GM20000 (cell line): ENCODE results near the gene UQCRQ.

Experiments
- DNase-seq: peaks from one replicate; pipeline ENCODE4 v3.0.0; 2012; ENCODE audit warnings: low spot score
- TF ChIP-seq, protein P1 (sequence below): IDR thresholded peaks from 2 replicates; pipeline ENCODE4 v1.5.1; 2012; ENCODE audit warnings: mild to moderate bottlenecking, control low read depth; ENCODE audit errors: extremely low read depth, missing control alignments

UQCRQ gene

DNA sequence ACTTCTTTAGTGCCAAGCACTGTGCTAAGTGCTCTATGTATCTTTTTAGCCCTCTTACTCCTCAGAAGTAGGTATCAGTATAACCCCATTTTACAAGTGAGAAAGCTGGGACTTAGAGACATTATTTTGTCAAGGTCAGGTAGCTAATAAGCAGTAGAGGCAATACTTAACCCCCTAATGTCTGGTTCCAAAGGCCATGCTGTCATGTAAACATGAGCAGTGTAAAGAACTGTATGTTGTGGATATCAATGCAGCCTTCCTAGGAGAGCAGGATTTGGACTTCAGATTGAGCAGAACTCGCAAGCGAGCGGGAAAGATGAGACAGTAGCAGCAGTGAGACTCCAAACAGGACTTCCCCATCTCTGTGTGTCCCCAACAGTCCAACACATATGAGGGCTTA lies 32.4 kb upstream of the UQCRQ start:
- no peak for DNase-seq
- TF ChIP-seq, protein P1, sequence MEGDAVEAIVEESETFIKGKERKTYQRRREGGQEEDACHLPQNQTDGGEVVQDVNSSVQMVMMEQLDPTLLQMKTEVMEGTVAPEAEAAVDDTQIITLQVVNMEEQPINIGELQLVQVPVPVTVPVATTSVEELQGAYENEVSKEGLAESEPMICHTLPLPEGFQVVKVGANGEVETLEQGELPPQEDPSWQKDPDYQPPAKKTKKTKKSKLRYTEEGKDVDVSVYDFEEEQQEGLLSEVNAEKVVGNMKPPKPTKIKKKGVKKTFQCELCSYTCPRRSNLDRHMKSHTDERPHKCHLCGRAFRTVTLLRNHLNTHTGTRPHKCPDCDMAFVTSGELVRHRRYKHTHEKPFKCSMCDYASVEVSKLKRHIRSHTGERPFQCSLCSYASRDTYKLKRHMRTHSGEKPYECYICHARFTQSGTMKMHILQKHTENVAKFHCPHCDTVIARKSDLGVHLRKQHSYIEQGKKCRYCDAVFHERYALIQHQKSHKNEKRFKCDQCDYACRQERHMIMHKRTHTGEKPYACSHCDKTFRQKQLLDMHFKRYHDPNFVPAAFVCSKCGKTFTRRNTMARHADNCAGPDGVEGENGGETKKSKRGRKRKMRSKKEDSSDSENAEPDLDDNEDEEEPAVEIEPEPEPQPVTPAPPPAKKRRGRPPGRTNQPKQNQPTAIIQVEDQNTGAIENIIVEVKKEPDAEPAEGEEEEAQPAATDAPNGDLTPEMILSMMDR = no peak

DNA sequence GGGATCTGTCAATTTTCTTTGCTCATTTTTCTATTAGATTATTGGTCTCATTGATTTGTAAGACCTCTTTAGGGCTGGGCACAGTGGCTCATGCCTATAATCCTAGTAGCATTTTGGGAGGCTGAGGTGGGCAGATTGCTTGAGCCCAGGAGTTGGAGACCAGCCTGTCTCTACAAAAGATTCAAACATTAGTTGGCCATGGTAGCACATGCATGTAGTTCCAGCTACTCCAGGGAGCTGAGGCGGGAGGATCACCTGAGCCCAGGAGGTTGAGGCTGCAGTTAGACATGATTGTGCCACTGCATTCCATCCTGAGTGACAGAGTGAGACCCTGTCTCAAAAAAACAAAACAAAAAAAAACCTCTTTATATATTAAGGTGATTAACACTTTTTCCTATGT lies 29.6 kb upstream of the UQCRQ start:
- TF ChIP-seq, protein P1 = no peak
- DNase-seq = no peak

DNA sequence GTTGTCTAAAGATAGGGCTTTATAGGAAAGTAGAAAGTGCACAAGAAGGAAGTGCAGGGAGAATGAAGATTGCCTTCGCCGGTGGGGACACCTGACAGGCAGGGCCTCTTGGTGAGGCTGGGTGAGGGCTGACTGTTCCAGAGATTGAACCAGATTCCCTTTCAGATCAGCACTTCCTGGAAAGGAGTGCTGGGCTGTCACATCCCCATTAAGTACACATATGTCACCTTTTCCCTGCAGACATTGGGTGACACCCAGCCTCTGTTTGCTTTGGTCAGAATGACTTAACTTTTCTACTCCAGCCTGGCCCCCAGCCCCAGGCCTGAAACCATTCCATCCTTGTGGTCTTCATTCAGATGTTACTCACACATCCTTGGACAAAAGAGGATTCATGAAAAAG lies 28.6 kb upstream of the UQCRQ start:
- no peak for DNase-seq
- TF ChIP-seq, protein P1 = no peak

DNA sequence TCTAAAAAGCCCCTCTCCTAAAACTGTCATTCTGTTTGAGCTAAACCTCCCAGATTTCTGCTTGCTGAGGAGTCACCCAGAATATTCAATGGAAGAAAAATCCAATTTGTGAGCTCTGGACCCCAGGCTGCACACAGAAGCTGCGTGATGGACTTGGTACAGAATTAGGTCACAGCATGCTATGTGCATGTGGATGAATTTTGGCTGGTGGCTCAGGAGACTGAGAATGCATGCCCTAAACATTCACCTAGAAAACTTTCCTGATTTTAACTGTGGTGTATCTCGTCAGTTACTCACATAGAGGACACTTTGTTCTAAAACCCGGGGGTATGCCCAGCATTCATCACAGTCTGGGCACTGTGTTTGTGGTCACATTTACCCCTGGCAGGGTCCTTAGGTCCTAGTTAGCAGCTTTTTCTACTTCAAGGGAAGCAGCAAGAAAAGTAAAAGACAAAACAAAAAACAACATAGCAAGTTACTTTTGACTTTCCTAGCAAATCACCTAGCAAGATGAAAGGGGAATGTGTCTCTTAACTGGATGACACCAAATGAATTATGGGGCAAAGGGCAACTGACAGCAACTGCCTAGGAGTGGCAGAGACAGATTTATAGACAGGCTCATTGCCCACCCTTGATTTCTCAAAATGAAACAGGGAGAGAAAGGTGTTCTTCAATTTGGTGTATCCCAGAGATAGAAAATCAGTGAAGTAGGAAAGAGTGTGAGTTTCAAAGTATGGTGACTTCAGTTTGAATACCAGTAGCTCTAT lies 27.7 kb upstream of the UQCRQ start:
- TF ChIP-seq, protein P1 = no peak
- no peak for DNase-seq

DNA sequence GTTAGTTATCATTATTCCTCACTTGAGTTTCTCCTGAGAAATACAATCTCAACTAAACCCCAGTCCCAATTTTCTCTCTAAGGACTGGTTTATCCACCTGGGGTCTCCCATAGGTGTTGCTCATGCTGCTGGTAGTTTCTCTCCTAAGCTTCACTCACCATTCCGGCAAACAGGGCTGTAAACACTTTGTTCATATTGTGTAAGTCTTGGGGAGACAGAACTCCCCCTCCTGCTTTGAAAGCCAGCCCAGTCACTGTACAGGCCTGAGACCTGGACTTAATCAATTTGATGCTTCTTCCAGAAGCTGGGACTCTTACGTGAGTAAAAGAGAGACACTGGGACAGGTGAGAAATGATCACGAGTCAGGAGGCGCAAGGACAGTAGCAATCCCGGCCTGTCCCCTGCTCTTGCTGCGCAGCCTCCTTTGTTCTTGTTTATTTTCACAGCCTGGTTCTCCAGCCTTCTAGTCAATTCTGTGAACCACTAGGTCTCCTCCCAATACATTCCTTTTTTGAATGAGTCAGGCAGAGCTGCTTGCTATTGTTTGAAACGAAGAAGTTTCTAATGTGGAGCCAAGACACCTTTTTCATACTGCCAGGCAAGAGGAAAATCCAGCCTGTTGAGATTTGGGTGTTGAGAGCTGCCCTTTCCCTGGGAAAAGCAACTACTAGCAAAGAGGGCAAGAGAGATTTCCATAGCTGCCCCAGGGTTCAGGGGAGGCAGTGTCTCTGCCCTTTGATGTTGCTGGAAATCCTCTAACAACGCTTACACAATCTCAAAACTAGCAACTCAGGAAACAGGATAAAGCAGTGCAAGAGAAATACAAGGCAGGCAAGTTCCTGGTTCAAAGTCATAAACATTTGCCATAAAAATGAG lies 26.8 kb upstream of the UQCRQ start:
- DNase-seq = no peak
- TF ChIP-seq, protein P1 = no peak

DNA sequence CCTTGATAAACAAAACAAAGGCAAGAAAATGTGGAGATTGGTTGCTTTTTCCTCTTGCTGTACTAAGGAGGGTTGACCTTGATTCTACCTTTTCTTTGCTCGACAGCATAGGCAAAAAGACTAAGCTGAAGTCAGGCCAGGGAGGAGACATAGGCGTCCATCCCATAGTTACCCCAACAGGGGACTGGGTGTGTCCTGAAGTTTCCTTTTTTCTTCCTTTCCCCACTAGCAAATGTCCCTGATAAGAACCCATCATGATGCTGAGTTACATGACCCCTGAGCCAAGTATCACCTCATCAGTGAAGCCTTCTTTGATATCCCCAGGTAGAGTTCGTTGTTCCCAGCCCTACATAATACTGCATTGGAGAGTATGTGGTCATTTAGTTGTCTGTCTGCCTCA lies 26.1 kb upstream of the UQCRQ start:
- TF ChIP-seq, protein P1 = no peak
- DNase-seq = no peak

DNA sequence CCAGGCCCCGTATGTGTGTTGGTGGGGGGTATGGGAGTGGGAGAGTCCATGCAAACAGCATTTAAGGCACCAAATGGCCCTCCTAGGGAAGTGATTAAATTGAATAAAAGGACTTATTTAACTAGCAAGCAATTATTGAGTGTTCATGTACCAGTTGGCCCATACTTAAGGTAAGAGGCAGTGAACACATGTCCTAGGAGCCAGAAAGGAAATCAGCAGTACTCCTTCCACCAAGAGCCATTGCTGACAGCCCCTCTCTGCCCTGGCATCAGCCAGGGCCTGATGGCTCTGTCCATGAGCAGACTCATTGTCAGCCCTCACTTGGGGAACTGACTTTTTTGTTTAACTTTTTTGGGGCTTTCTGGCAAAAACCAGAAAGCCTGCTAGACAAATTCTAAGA lies 25.5 kb upstream of the UQCRQ start:
- DNase-seq = no peak
- TF ChIP-seq, protein P1 = no peak
